ENCODE results near the gene WHRN. TPM values are rescaled to one million over a fixed set of nuclear protein-coding genes. Genes with fewer than 3 reads are reported as not detected.

WHRN gene
- total and polyA plus RNA-seq, 2 of the 8 experiments (the other 6 are each of a cell fraction or from before 2014, with no cell fraction given): 4.4 to 7.7 TPM

DNA sequence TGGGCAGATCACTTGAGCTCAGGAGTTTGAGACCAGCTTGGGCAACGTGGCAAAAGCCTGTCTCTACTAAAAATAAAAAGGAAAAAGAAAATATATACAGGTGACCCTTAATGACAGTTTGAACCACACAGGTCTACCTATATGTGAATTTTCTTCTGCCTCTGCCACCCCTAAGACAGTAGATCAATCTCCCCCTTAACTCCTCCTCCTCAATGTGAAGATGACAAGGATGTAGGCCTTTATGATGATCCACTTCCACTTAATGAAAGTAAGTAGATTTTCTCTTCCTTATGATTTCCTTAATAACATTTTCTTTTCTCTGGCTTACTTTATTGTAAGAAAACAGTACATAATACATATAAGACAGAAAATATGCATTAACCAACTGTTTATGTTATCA lies 120.9 kb downstream of the WHRN start (continued):
- no peak for TF ChIP-seq CHD7 (IDR thresholded peaks at IDR 0.05; ENCODE audit: insufficient replicate concordance, low read length)
- TF ChIP-seq YY1 (IDR thresholded peaks at IDR 0.05; ENCODE audit: low read depth, low read length): no peak

Measured in H1 (cell line).